BJ (cell line): Measurements from ENCODE around the gene TGFA. TPM values are rescaled to one million over a fixed set of nuclear protein-coding genes. Genes with fewer than 3 reads are reported as not detected.

ENCODE experiments used
- CTCF ChIA-PET: fragments of 350-600 bp; formaldehyde crosslinking; extraction: SDS; loops from one replicate; lab custom pipeline; 2021; ENCODE audit warnings: antibody characterized with exemption, inconsistent platforms; lab: Yijun Ruan, JAX
- POLR2A ChIA-PET: fragments of 300-600 bp; sonication (Branson Sonifier 250); formaldehyde crosslinking; extraction: SDS; loops from one replicate; lab custom pipeline; 2021; ENCODE audit warnings: antibody characterized with exemption; lab: Charles Lee
- DNase-seq: peaks from one replicate; pipeline ENCODE4 v3.0.0-alpha.2; 2011; ENCODE audit warnings: low read depth
- H3K27me3 ChIP-seq: 2 replicates; pipeline ENCODE4 v1.6.0; 2011; ENCODE audit warnings: low read length; ENCODE audit not compliant: control insufficient read depth, insufficient read depth
- H3K36me3 ChIP-seq: 2 replicates; pipeline ENCODE4 v1.5.1; 2011; ENCODE audit warnings: low read length; ENCODE audit not compliant: control insufficient read depth, insufficient read depth
- H3K4me3 ChIP-seq: 2 replicates; pipeline ENCODE4 v1.5.1; 2011; ENCODE audit warnings: low read depth, mild to moderate bottlenecking, control low read depth, low read length
- CTCF ChIP-seq: IDR thresholded peaks from 2 replicates; pipeline ENCODE4 v1.5.1; 2011; ENCODE audit warnings: low read depth, mild to moderate bottlenecking, control low read depth, inconsistent platforms, low read length, moderate library complexity; ENCODE audit not compliant: insufficient read depth
- polyA plus RNA-seq: library from polyadenylated mRNA; depleted of rRNA; stranded (reverse); fragments of >200 nt; gene quantifications from 2 replicates; pipeline ENCODE4 v1.2.3, GENCODE V29; 2011

Gene TGFA
- polyA plus RNA-seq, 1 experiment: 0.13 TPM

- POLR2A ChIA-PET: no interaction called here
- no peaks in the 10 kb centered on the region for H3K36me3 ChIP-seq
- DNase-seq: no peak
- no peaks in the 10 kb centered on the region for H3K27me3 ChIP-seq
- no peak overlapping the region for H3K4me3 ChIP-seq
- TF ChIP-seq CTCF: no peak
- CTCF ChIA-PET: no interaction called here
Observed at GRCh38 chr2:70522627-70523026, 31.0 kb downstream of the TGFA start.

GRCh38 chr2:70520825-70521224, 32.8 kb downstream of the TGFA start:
- no peak overlapping the region for H3K4me3 ChIP-seq
- ChIA-PET POLR2A (no interaction called here), CTCF (no interaction called here)
- no peaks in the 10 kb centered on the region for H3K36me3 ChIP-seq
- H3K27me3 ChIP-seq: no peaks in the 10 kb centered on the region
- no peak for TF ChIP-seq CTCF
- DNase-seq: no peak

GRCh38 chr2:70519453-70519852, 34.2 kb downstream of the TGFA start:
- no peak overlapping the region for H3K4me3 ChIP-seq
- no peaks in the 10 kb centered on the region for H3K27me3 ChIP-seq
- DNase-seq: no peak
- ChIA-PET CTCF (no interaction called here), POLR2A (no interaction called here)
- H3K36me3 ChIP-seq: no peaks in the 10 kb centered on the region
- no peak for TF ChIP-seq CTCF

GRCh38 chr2:70518557-70518956, 35.1 kb downstream of the TGFA start:
- POLR2A ChIA-PET: no interaction called here
- no peak for TF ChIP-seq CTCF
- CTCF ChIA-PET: no interaction called here
- no peaks in the 10 kb centered on the region for H3K27me3 ChIP-seq
- no peak for DNase-seq
- H3K36me3 ChIP-seq: no peaks in the 10 kb centered on the region
- H3K4me3 ChIP-seq: no peak overlapping the region

GRCh38 chr2:70517804-70518203, 35.8 kb downstream of the TGFA start:
- TF ChIP-seq CTCF: no peak
- DNase-seq: no peak
- ChIA-PET POLR2A (no interaction called here), CTCF (no interaction called here)
- H3K4me3 ChIP-seq: no peak overlapping the region
- no peaks in the 10 kb centered on the region for H3K27me3 ChIP-seq
- no peaks in the 10 kb centered on the region for H3K36me3 ChIP-seq
